SK-N-MC (cell line): ENCODE data around the gene TLR6.

Experiments used
- EZH2 ChIP-seq: fragments of 200-600 bp; sonication (generic); IDR thresholded peaks from one replicate; pipeline ENCODE4 v1.6.1; 2017; ENCODE audit warnings: antibody characterized with exemption
- FOXP2 ChIP-seq: optimal IDR thresholded peaks from 2 replicates; pipeline ENCODE3; 2011; ENCODE audit warnings: mild to moderate bottlenecking, moderate library complexity; ENCODE audit not compliant: insufficient read depth; ENCODE audit errors: extremely low read length, control extremely low read depth
- POLR2AphosphoS5 ChIP-seq: IDR thresholded peaks from 2 replicates; pipeline ENCODE4 v1.6.1; 2012; ENCODE audit warnings: mild to moderate bottlenecking, low read depth, low read length, borderline replicate concordance

- TF ChIP-seq EZH2 (no peak), POLR2AphosphoS5 (no peak), FOXP2 (no peak)
These were observed 53.9 kb downstream of the TLR6 start for GRCh38 chr4:38802561-38803355.
